GM12878 (cell line): Measurements from ENCODE around the gene BCL2L14. TPM values are rescaled to one million over a fixed set of nuclear protein-coding genes. Genes with fewer than 3 reads are reported as not detected.

Experiments
- ATAC-seq: fragments of 200-7000 bp; cut with Tn5 transposase; 3 replicates; pipeline ENCODE4 v1.9.1; 2020; ENCODE audit warnings: mild to moderate bottlenecking, moderate library complexity
- BruUV-seq: library from RNA; stranded (reverse); fragments of 400-500 nt; replicated peaks from 2 replicates; lab custom pipeline; 2021; lab: Mats Ljungman, UMichigan
- CTCF ChIA-PET: fragments of 300-600 bp; sonication (Branson Sonifier 250); formaldehyde crosslinking; extraction: SDS; loops from one replicate; lab custom pipeline; 2021; ENCODE audit warnings: inconsistent platforms; lab: Yijun Ruan, JAX
- POLR2A ChIA-PET: fragments of 350-600 bp; formaldehyde crosslinking; extraction: SDS; loops from one replicate; lab custom pipeline; 2021; ENCODE audit warnings: inconsistent platforms; lab: Charles Lee
- RAD21 ChIA-PET: fragments of 300-600 bp; sonication (Branson Sonifier 250); formaldehyde crosslinking; loops from one replicate; lab custom pipeline; 2023; ENCODE audit warnings: antibody characterized with exemption; ENCODE audit not compliant: unreplicated experiment; lab: Charles Lee
- SMC1A ChIA-PET: fragments of 300-600 bp; sonication (Branson Sonifier 250); formaldehyde crosslinking; loops from one replicate; lab custom pipeline; 2023; ENCODE audit not compliant: unreplicated experiment, uncharacterized antibody; lab: Charles Lee
- DNase-seq: peaks from one replicate; pipeline ENCODE4 v3.0.0-alpha.2; 2011; ENCODE audit warnings: low read depth, low spot score
- FAIRE-seq: peaks from 3 replicates; lab custom pipeline; 2011; peaks lifted over from hg19 to GRCh38; lab: Jason Lieb, UNC
- H2AFZ ChIP-seq: 2 replicates; pipeline ENCODE4 v1.6.0; 2011; ENCODE audit warnings: low read depth, low read length, control low read depth; ENCODE audit not compliant: control insufficient read depth
- H3K27ac ChIP-seq: 2 replicates; pipeline ENCODE4 v1.5.1; 2011; ENCODE audit warnings: control low read depth; ENCODE audit not compliant: control insufficient read depth, insufficient read depth
- H3K27me3 ChIP-seq, 2 experiments: replicated peaks in 1 of 2; 2 replicates each; pipeline versions ENCODE4 v1.6.0 to v1.6.1; 2011; ENCODE audit warnings: low read length in 1 of 2; ENCODE audit not compliant: control insufficient read depth in 2 of 2, insufficient read depth in 2 of 2
- H3K36me3 ChIP-seq, 2 experiments: 2 replicates each; pipeline ENCODE4 v1.5.1; 2011; ENCODE audit warnings: low read length in 1 of 2; ENCODE audit not compliant: control insufficient read depth in 2 of 2, insufficient read depth in 2 of 2
- H3K4me1 ChIP-seq: 2 replicates; pipeline ENCODE4 v1.6.1; 2011; ENCODE audit warnings: mild to moderate bottlenecking, low read length, moderate library complexity, mixed read lengths; ENCODE audit not compliant: control insufficient read depth, insufficient read depth
- H3K4me2 ChIP-seq: 2 replicates; pipeline ENCODE4 v1.6.0; 2011; ENCODE audit warnings: control low read depth; ENCODE audit not compliant: control insufficient read depth, insufficient read depth
- H3K4me3 ChIP-seq: fragments of 200-600 bp; sonication (generic); 2 replicates; pipeline ENCODE4 v1.5.1; 2016
- H3K79me2 ChIP-seq: 2 replicates; pipeline ENCODE4 v1.6.0; 2011; ENCODE audit warnings: low read length; ENCODE audit not compliant: control insufficient read depth, insufficient read depth
- H3K9ac ChIP-seq: 2 replicates; pipeline ENCODE4 v1.8.0; 2011; ENCODE audit warnings: low read length, control low read depth, mixed read lengths; ENCODE audit not compliant: control insufficient read depth, insufficient read depth
- H3K9me3 ChIP-seq: replicated peaks from 3 replicates; pipeline ENCODE4 v1.5.1; 2011; ENCODE audit warnings: mild to moderate bottlenecking, low read length; ENCODE audit not compliant: control insufficient read depth, insufficient read depth
- H4K20me1 ChIP-seq: 2 replicates; pipeline ENCODE4 v1.6.0; 2011; ENCODE audit not compliant: control insufficient read depth, insufficient read depth
- BHLHE40 ChIP-seq, 2 experiments: fragments of 450-650 bp in 1 of 2; IDR thresholded peaks; 2 replicates each; pipeline ENCODE4 v1.6.1; 2011 to 2017; ENCODE audit warnings: low read depth in 2 of 2, borderline replicate concordance in 1 of 2, improper control_type of control experiment in 1 of 2, low read length in 1 of 2, mild to moderate bottlenecking in 1 of 2
- CBFB ChIP-seq: IDR thresholded peaks from 2 replicates; pipeline ENCODE4 v1.6.1; 2016; ENCODE audit warnings: antibody characterized with exemption, low read depth
- IRF5 ChIP-seq: fragments of 450-650 bp; IDR thresholded peaks from 2 replicates; pipeline ENCODE4 v1.6.1; 2017; ENCODE audit warnings: borderline replicate concordance
- JUNB ChIP-seq: IDR thresholded peaks from 2 replicates; pipeline ENCODE4 v1.6.1; 2016; ENCODE audit warnings: antibody characterized with exemption, mild to moderate bottlenecking
- PAX5 ChIP-seq: IDR thresholded peaks from 2 replicates; pipeline ENCODE4 v1.6.1; 2011; ENCODE audit warnings: low read depth, low read length, borderline replicate concordance
- PAX8 ChIP-seq: fragments of 450-650 bp; IDR thresholded peaks from 2 replicates; pipeline ENCODE4 v1.6.1; 2017; ENCODE audit warnings: mild to moderate bottlenecking, moderate library complexity
- SIN3A ChIP-seq: IDR thresholded peaks from 2 replicates; pipeline ENCODE4 v1.6.1; 2012; ENCODE audit warnings: low read depth, low read length, improper control_type of control experiment
- SMARCA5 ChIP-seq: fragments of 450-650 bp; IDR thresholded peaks from 2 replicates; pipeline ENCODE4 v1.6.1; 2017; ENCODE audit warnings: mild to moderate bottlenecking
- SMC3 ChIP-seq: IDR thresholded peaks from 2 replicates; pipeline ENCODE4 v1.6.1; 2011; ENCODE audit warnings: low read length, improper control_type of control experiment, borderline replicate concordance
- SUPT20H ChIP-seq: IDR thresholded peaks from 2 replicates; pipeline ENCODE4 v1.6.1; 2011; ENCODE audit warnings: low read depth, mild to moderate bottlenecking, low read length, moderate library complexity, borderline replicate concordance; ENCODE audit not compliant: control insufficient read depth
- TARDBP ChIP-seq: IDR thresholded peaks from 2 replicates; pipeline ENCODE4 v1.6.1; 2016; ENCODE audit warnings: borderline replicate concordance
- TBL1XR1 ChIP-seq: IDR thresholded peaks from 2 replicates; pipeline ENCODE4 v1.6.1; 2012; ENCODE audit warnings: low read depth, low read length, improper control_type of control experiment
- YY1 ChIP-seq: IDR thresholded peaks from 2 replicates; pipeline ENCODE4 v1.6.1; 2011; ENCODE audit warnings: low read depth, mild to moderate bottlenecking, low read length
- ZBTB4 ChIP-seq: fragments of 450-650 bp; formaldehyde crosslinking; IDR thresholded peaks from 2 replicates; pipeline ENCODE4 v1.4.0; 2022; ENCODE audit warnings: mild to moderate bottlenecking, moderate library complexity
- ZNF217 ChIP-seq: fragments of 450-650 bp; IDR thresholded peaks from 2 replicates; pipeline ENCODE4 v1.6.1; 2017; ENCODE audit warnings: antibody characterized with exemption, mild to moderate bottlenecking
- ZNF24 ChIP-seq: fragments of 450-650 bp; IDR thresholded peaks from 2 replicates; pipeline ENCODE4 v1.6.1; 2017; ENCODE audit warnings: antibody characterized with exemption, mild to moderate bottlenecking
- WGBS: methylation state at CpG from one replicate; pipeline ENCODE4 v1.1.6; 2016; ENCODE audit warnings: low lambda C conversion rate; ENCODE audit not compliant: insufficient replicate concordance, insufficient coverage; ENCODE audit errors: missing lambda C conversion rate; 5-methylcytosine and 5-hydroxymethylcytosine counted together
- in situ Hi-C: fragments of 300-500 bp; cut with MboI; formaldehyde crosslinking; loops from 9 replicates; pipeline ENCODE4 v1.14.3; 2018; ENCODE audit warnings: mixed read lengths
- intact Hi-C: fragments of 100-400 bp; cut with micrococcal nuclease; formaldehyde crosslinking; loops from one replicate; pipeline ENCODE4 v1.14.2; 2022; ENCODE audit not compliant: unreplicated experiment
- polyA plus RNA-seq, 11 experiments: library from polyadenylated mRNA; depleted of rRNA in 4 of 11; unstranded in 6 of 11; stranded (reverse) in 5 of 11; fragments of >200 nt; fragmentation: Nextera tagmentation in 4 of 11; fragmentation: Illumina TruSeq in 1 of 11; extraction: Ambion mirVana in 4 of 11; extraction: Trizol in 1 of 11; gene quantifications; 1 replicate in 1 of 11; 2 replicates in 10 of 11; pipeline versions ENCODE4 v1.2.1 to v1.2.3, GENCODE V29; 2011 to 2016; ENCODE audit warnings: inconsistent platforms in 2 of 11, missing spikeins in 2 of 11, low read depth in 1 of 11
- total RNA-seq, 4 experiments: library from RNA; depleted of rRNA in 3 of 4; stranded (reverse); fragments of >200 nt in 3 of 4; fragmentation: Illumina TruSeq in 1 of 4; extraction: Trizol in 1 of 4; gene quantifications; 2 replicates each; pipeline versions ENCODE4 v1.2.1 to v1.2.3, GENCODE V29; 2013 to 2021
- TF ChIP-seq, protein P1 (sequence below): fragments of 450-650 bp; IDR thresholded peaks from 2 replicates; pipeline ENCODE4 v1.6.1; 2016; ENCODE audit warnings: mild to moderate bottlenecking

Gene BCL2L14
- total and polyA plus RNA-seq, 10 of the 15 experiments (the other 5 are each of a cell fraction or from before 2014, with no cell fraction given) = 0.59 to 2.5 (median 0.90) TPM

- no peak for FAIRE-seq
- BruUV-seq = no TSS peak
- POLR2A ChIA-PET = no interaction called here
Observed at GRCh38 chr12:12091071-12091470, 20.3 kb downstream of the BCL2L14 start.

More at GRCh38 chr12:12091071-12091470, 20.3 kb downstream of the BCL2L14 start:
- H3K36me3 ChIP-seq = no peaks in the 10 kb centered on the region
- no peaks in the 10 kb centered on the region for H3K4me1 ChIP-seq
- ChIA-PET SMC1A (no interaction called here), RAD21 (no interaction called here), CTCF (interaction anchor here (1.2 kb wide), 1 partner anchor 9 kb away, joined by 3 read pairs; no protein-coding TSS in a partner anchor)
- no peaks in the 10 kb centered on the region for H3K79me2 ChIP-seq
- no peak overlapping the region for H3K4me3 ChIP-seq
- intact Hi-C loops (no loop called here), in situ Hi-C loops (no loop called here)
- no peak overlapping the region for H3K27ac ChIP-seq
- H3K9me3 ChIP-seq = no peaks in the 10 kb centered on the region
- WGBS = 20% methylated on average over 3 of the region's 3 CpGs
- TF ChIP-seq YY1 = no peak
- no peak for TF ChIP-seq CBFB
- no peak for TF ChIP-seq PAX8
- TF ChIP-seq BHLHE40 (IDR thresholded peaks at IDR 0.05; ENCODE audit: borderline replicate concordance in 1 of 2, low read depth in 2 of 2, low read length in 1 of 2) = no peak
- TF ChIP-seq ZNF217 = no peak
- TF ChIP-seq SMARCA5 = no peak
- TF ChIP-seq TARDBP = no peak
- no peak for TF ChIP-seq JUNB
- TF ChIP-seq TBL1XR1 = no peak
- TF ChIP-seq, protein P1, sequence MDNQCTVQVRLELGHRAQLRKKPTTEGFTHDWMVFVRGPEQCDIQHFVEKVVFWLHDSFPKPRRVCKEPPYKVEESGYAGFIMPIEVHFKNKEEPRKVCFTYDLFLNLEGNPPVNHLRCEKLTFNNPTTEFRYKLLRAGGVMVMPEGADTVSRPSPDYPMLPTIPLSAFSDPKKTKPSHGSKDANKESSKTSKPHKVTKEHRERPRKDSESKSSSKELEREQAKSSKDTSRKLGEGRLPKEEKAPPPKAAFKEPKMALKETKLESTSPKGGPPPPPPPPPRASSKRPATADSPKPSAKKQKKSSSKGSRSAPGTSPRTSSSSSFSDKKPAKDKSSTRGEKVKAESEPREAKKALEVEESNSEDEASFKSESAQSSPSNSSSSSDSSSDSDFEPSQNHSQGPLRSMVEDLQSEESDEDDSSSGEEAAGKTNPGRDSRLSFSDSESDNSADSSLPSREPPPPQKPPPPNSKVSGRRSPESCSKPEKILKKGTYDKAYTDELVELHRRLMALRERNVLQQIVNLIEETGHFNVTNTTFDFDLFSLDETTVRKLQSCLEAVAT = no peak
- TF ChIP-seq SIN3A = no peak
- TF ChIP-seq SMC3 = no peak
- no peak for TF ChIP-seq IRF5
- no peak for TF ChIP-seq PAX5
- TF ChIP-seq ZNF24 = no peak
- TF ChIP-seq ZBTB4 (CRISPR knock-in tag) = no peak
- TF ChIP-seq SUPT20H = no peak
- no peak overlapping the region for H2AFZ ChIP-seq
- no peaks in the 10 kb centered on the region for H4K20me1 ChIP-seq
- H3K27me3 ChIP-seq = 0 out of 4 replicates have a peak, but pooled peaks cover 0 to 2% of the 10 kb centered on the region in 2 experiments
- DNase-seq = no peak
- no peak for ATAC-seq
- H3K9ac ChIP-seq = no peak overlapping the region
- H3K4me2 ChIP-seq = no peak overlapping the region
